Amniotic epithelial cell (primary cell): ENCODE measurements around the gene SDHA.

ENCODE experiments used
- DNase-seq: peaks from one replicate; pipeline ENCODE4 v3.0.0-alpha.2; 2010; ENCODE audit warnings: low read depth

The SDHA gene

GRCh38 chr5:217494-218456 is at the start of gene SDHA, which contains the start of gene CCDC127:
Gene SDHA, plus strand, starts transcription at chr5:218320. Its CDS starts 36 bp downstream, at chr5:218356.
Gene CCDC127, minus strand, starts transcription at chr5:218153. Its CDS starts 1,304 bp downstream, at chr5:216849.
- DNase-seq = peak; percentile 74

- no peak for DNase-seq
Observed at GRCh38 chr5:169071-169727, 48.9 kb upstream of the SDHA start.

DNA sequence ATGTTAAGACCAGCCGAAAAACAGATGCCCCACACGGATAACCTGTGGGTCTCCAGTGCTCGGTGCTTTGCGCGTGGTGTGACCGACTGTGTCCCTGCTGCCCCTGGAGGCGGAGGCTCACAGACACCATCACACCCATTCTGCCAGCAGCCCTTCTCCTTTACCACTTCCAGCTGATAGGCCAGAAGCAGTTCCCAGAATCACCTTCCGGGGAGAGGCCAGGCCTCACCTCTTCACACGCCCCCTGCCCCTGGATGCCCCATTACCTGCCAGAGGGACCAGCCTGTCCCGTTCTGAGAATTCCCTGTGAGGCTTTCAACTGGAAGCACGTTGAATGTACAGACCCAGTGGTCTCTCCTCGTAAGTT is 48.4 kb upstream of the SDHA start:
- DNase-seq = no peak

DNA sequence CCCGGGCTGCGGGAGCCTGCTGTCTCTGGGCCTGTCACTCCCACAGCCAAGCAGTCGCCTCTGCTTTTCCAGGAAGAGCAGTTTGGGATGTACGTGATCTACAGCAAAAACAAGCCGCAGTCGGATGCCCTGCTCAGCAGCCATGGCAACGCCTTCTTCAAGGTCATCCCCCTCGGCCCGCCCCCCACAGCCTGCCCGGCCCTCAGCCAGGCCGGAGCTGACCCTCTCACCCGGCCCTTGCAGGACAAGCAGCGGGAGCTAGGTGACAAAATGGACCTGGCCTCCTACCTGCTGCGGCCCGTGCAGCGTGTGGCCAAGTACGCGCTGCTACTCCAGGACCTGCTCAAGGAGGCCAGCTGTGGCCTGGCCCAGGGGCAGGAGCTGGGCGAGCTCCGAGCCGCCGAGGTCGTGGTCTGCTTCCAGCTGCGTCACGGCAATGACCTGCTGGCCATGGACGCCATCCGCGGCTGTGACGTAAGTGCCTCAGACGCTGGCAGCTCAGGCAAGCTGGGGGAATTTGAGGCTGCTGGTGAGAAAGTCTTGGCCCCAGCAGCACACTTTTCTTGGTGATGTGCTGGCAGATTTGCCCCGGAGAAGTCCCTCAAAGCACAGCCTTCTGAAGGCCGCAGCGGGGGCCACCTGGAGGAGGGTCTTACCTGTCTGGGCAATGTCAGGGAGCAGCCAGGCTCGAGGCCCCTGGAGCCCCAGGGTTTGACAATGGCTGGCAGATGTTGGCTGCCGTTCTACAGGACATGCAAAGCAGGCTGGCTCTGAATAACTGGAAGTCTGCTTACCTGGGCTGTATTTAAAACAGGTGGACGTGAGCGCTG is 46.9 kb upstream of the SDHA start:
- no peak for DNase-seq

- DNase-seq = no peak
Observed at GRCh38 chr5:171801-172331, 46.3 kb upstream of the SDHA start.

GRCh38 chr5:172421-172820 is 45.7 kb upstream of the SDHA start:
- no peak for DNase-seq

GRCh38 chr5:172841-173251 is 45.3 kb upstream of the SDHA start:
- no peak for DNase-seq

- no peak for DNase-seq
Observed at GRCh38 chr5:173392-174290, 44.5 kb upstream of the SDHA start.

DNA sequence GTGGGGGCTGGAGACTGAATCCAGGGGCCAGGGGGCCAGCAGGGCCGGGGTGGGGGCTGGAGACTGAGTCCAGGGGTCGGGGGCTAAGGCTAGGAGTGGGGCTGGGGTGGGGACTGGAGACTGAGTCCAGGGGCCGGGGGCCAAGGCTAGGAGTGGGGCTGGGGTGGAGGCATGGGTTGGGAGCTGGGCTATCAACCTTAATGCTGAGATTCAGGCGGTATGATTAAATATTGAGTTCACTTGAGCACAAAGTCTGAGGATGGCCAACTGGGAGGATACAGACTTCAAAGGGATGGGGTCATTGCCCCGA is 43.9 kb upstream of the SDHA start:
- no peak for DNase-seq

DNA sequence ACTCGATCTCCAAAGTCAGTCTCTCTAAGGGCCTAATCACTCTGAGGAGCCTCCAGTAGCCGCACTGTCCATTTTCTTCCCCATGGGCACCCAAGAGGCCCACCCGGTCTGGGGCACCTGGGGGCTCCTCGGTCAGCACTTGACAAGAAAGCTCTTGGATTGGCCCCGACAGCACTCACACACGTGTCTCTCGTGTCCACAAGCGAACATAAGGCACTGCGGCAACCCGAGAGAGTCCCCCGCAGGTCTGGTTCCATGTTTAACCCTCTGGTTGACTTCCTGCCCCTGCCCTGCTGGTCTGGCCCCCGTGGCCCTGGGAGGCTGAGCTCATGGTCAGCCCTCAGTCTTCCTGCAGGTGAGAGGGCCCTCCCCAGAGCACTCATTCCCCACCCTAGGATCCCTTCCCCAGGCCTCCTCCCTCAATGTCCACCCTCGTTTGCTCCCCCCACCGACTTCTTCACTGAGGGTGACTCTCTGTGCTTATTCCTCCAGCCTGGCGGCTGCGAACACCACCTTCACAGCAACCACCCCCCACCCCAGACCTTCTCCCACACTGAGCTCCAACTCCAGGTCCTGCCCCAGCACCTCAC is 43.1 kb upstream of the SDHA start:
- DNase-seq = no peak

- peak; percentile 27 for DNase-seq
Observed at GRCh38 chr5:176296-176823, 41.8 kb upstream of the SDHA start.

- DNase-seq = no peak
Observed at GRCh38 chr5:178110-178509, 40.0 kb upstream of the SDHA start.

DNA sequence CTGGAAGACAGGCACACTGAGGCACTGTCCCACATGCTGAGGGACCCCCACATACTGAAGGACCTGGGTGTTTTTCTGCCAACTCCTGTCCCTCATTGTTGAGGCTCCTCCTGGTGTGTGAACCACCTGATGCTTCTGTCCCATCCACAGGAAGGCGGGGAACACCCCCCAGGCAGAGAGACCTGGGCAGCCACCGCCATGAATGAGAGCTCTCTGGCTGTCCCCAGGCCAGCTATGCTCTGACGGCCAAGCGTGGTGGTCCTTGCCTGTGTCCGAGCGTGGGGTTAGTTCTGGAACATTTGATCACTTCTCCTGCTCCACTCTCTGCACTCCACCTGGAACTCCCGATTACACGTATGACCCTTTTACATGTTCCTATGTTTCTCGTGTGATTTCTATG is 38.7 kb upstream of the SDHA start:
- no peak for DNase-seq

DNA sequence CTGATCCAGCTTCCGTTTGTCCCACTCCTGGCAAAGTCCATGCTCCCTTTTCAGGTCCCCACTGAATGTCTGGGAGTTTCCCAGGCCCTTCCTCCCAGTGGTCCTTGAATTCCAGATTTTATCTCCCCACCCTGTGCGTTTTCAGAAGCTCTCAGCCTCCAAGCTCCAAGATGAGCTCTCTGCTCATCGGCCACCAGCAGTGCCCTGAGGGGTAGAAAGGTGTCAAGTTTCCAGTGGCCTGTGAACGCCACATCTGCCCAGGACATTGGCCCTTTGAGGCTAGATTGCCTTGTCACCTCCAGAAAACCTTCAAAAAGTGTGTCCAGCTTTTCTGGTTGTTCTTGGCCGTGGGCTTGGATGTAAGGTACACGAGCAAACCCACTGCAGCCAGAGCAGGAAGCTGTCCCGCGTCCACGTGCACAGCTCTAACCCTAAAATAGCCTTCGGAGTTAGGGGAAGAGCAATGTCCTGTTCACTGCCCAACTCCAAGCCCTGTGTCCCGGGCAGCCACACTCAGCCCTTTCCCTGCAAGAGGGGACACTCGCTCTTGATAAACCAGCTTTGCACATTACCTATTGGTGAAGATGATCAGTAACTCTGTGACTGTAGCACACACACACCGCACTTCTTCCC is 37.7 kb upstream of the SDHA start:
- DNase-seq = no peak

DNA sequence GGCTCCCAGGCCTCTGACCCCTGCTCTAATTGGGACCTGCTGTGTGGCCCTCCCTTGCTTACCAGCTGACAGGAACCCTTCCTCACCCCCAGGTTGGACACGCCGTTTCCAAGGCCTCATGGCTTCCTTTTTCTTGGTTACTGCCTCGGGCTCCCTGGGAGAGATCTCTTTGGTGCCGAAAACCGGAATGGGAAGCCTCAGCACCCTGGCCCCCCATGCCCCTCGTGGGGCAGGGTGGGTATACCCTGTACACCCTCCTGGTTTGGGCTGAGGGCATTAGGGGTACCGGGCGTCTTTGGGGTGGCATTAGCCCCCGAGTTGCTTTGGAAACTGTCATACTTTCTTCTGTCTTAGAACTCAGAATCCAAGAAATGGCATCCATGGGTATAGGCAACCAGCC is 37.0 kb upstream of the SDHA start:
- no peak for DNase-seq

- no peak for DNase-seq
Observed at GRCh38 chr5:181566-181965, 36.6 kb upstream of the SDHA start.

GRCh38 chr5:182126-182525 is 36.0 kb upstream of the SDHA start:
- no peak for DNase-seq

DNA sequence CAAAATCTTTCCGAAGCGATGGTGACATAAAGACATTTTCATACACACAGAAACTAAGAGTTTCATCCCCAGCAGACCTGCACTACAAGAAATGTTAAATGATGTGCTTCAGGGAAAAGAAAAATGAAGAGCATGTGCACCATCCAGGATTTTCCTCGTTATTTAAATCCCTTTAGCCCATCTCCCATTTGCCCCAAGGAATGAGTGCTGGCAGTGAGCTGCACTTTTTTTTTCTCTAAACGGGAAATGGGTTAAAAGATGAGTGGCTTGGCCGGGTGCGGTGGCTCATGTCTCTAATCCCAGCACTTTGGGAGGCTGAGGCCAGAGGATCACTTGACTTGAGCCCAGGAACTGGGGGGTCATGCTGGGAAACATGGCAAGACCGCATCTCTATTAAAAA is 33.6 kb upstream of the SDHA start:
- DNase-seq = no peak

DNA sequence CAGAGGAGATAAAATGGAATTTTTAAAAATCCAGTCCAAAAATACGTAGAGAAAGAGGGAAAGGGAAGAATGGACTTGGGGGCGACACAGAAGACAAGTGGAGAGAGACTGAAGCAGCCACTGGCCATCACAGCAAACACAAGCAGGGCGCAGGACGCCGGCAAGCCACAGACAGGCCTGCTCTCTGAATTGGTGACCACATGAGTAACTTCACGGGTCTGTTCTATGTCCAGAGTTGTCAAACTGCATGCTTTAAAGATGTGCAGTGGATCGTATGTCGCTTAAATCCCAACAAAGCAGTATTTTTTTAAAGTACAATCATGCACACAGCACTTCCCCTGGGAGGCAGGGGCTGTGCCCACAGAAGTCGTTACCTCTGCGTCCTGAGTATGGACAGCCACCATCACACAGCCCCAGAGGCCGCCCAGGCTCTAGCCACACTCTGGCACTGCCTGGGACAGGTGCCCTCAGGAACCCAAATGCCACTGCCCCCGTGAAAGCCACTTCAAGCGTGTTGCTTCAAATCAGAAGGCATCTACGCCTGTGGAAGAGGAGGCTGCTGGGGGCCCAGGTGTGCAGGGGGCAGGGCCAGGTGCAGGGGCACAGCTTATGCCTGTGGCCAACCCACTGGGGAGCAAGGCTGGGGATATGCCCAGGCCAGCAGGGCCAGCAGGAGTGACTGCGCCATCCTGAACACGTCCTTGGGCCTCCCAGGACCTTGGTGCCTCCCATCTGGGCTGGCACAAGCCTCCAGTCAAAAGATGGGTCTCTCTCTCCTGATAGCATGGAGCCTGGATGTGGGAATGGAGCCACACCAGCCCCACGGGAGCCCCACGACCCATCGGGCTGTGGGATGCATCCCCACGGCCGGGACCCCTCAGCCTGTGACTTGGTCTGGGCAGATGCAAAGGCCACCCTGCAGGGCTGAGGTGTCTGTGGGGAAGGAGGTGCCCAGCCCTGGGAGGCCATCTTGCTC is 32.7 kb upstream of the SDHA start:
- peak; percentile 21 for DNase-seq
